Endodermal cell (in vitro differentiated cells): Measurements from ENCODE around the gene TMEM258. TPM values are rescaled to one million over a fixed set of nuclear protein-coding genes. Genes with fewer than 3 reads are reported as not detected.

Experiments
- DNase-seq: peaks from one replicate; pipeline ENCODE4 v3.0.0-alpha.2; 2017
- H3K27ac ChIP-seq: 2 replicates; pipeline ENCODE4 v1.5.1; 2013; ENCODE audit warnings: mild to moderate bottlenecking, low read depth, low read length, moderate library complexity
- H3K27me3 ChIP-seq: 2 replicates; pipeline ENCODE4 v1.6.1; 2013; ENCODE audit warnings: mild to moderate bottlenecking, low read length, moderate library complexity; ENCODE audit not compliant: insufficient read depth, control insufficient read depth, poor library complexity, severe bottlenecking
- H3K36me3 ChIP-seq: 2 replicates; pipeline ENCODE4 v1.7.0; 2013; ENCODE audit warnings: mild to moderate bottlenecking, low read length, moderate library complexity; ENCODE audit not compliant: control insufficient read depth, insufficient read depth
- H3K4me1 ChIP-seq: one replicate; pipeline ENCODE4 v1.7.0; 2013; ENCODE audit warnings: low read length; ENCODE audit not compliant: control insufficient read depth, insufficient read depth
- H3K4me3 ChIP-seq: 2 replicates; pipeline ENCODE4 v1.5.1; 2013; ENCODE audit warnings: mild to moderate bottlenecking, low read length, moderate library complexity
- H3K9ac ChIP-seq: 2 replicates; pipeline ENCODE4 v1.6.1; 2013; ENCODE audit warnings: mild to moderate bottlenecking, low read length, moderate library complexity; ENCODE audit not compliant: poor library complexity, severe bottlenecking; ENCODE audit errors: extremely low read depth
- H3K9me3 ChIP-seq: 2 replicates; pipeline ENCODE4 v1.6.1; 2013; ENCODE audit warnings: mild to moderate bottlenecking, low read length, moderate library complexity; ENCODE audit not compliant: control insufficient read depth
- H3K27ac Mint-ChIP-seq: 2 replicates; pipeline ENCODE4 v1.8.0; 2020; ENCODE audit warnings: mixed read lengths
- H3K27me3 Mint-ChIP-seq: 2 replicates; pipeline ENCODE4 v1.8.0; 2021; ENCODE audit warnings: mild to moderate bottlenecking, mixed read lengths; ENCODE audit not compliant: insufficient read depth
- H3K36me3 Mint-ChIP-seq: 2 replicates; pipeline ENCODE4 v1.8.0; 2020; ENCODE audit warnings: low read depth, mixed read lengths
- H3K4me1 Mint-ChIP-seq: 2 replicates; pipeline ENCODE4 v1.8.0; 2020; ENCODE audit warnings: mixed read lengths
- H3K4me3 Mint-ChIP-seq: 2 replicates; pipeline ENCODE4 v1.8.0; 2020; ENCODE audit warnings: mild to moderate bottlenecking, moderate library complexity, mixed read lengths
- H3K9me3 Mint-ChIP-seq: 2 replicates; pipeline ENCODE4 v1.8.0; 2020; ENCODE audit warnings: mild to moderate bottlenecking, mixed read lengths
- WGBS, 2 experiments: methylation state at CpG; one replicate each; pipeline versions ENCODE4 v1.1.5 to v1.1.7; 2013; ENCODE audit warnings: missing lambda C conversion rate in 2 of 2, mixed read lengths in 1 of 2; ENCODE audit not compliant: insufficient coverage in 1 of 2, insufficient read length in 1 of 2; 5-methylcytosine and 5-hydroxymethylcytosine counted together
- total RNA-seq, 2 donors: library from RNA; stranded (reverse); fragmentation: NEBNext Ultra II Directional in 1 of 2; extraction: Animal tissue kit (Norgen Biotek cat#: 25700) in 1 of 2; gene quantifications; 2 replicates in 1 of 2; 3 replicates in 1 of 2; pipeline ENCODE4 v1.2.1, GENCODE V29; 2021
- TF ChIP-seq, protein P1 (sequence below): fragments of 200-600 bp; sonication (generic); conservative IDR thresholded peaks from 2 replicates; pipeline ENCODE4 v1.5.0; 2021; ENCODE audit warnings: antibody characterized with exemption, mild to moderate bottlenecking

The TMEM258 gene
- total RNA-seq, 2 donors from 2014 or later, result 174 to 180 TPM

DNA sequence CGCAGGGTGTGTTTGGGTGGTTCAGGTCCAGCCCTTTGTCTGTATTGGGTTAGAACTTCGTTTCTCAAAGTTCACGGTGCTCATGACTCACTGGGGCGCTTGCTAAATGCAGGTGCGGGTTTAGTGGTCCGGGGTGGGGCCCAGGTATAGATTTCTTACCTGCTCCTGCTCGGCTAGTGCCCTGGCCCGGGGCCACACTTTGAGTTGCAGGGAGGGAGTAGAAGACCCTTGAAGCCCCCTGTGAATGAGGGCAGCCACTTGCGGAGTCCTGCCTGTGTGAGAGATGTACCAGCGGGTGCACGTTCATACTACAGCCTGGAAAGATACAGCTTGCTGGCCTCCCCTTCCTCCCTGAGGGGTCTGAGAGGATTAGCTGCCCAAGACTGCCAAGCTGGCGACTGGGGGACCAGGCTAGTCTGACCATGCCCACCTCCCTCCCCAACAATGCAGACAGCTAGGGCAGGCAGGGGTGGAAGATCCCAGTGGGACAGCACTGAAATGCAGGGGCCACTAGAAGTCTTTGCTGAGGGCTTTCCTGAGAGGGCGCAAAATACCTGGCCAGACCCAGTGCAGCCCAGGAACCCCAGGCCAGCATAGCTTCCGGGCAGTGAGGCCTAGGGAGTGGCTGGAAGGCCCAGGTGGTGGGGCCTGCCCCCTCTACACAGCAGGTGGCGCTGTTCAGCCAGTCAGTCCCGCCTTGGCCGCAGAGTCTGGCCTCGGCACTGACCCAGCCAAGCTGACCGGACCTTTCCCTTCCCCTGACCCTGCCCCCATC lies 45.0 kb downstream of the TMEM258 start:
- Histone ChIP-seq H3K4me1 (peaks cover 15% of the 10 kb centered on the region), H3K9me3 (no peaks in the 10 kb centered on the region), H3K4me3 (no peak overlapping the region), H3K9ac (no peak overlapping the region), H3K36me3 (no peaks in the 10 kb centered on the region), H3K27ac (no peak overlapping the region), H3K27me3 (no peaks in the 10 kb centered on the region)
- Mint-ChIP-seq H3K4me3 (no peak overlapping the region), H3K9me3 (no peaks in the 10 kb centered on the region), H3K4me1 (peaks cover 8% of the 10 kb centered on the region), H3K27me3 (peaks cover 13% of the 10 kb centered on the region), H3K36me3 (peaks cover 3% of the 10 kb centered on the region), H3K27ac (no peak overlapping the region)
- peak; percentile 95 for DNase-seq
- TF ChIP-seq, protein P1, sequence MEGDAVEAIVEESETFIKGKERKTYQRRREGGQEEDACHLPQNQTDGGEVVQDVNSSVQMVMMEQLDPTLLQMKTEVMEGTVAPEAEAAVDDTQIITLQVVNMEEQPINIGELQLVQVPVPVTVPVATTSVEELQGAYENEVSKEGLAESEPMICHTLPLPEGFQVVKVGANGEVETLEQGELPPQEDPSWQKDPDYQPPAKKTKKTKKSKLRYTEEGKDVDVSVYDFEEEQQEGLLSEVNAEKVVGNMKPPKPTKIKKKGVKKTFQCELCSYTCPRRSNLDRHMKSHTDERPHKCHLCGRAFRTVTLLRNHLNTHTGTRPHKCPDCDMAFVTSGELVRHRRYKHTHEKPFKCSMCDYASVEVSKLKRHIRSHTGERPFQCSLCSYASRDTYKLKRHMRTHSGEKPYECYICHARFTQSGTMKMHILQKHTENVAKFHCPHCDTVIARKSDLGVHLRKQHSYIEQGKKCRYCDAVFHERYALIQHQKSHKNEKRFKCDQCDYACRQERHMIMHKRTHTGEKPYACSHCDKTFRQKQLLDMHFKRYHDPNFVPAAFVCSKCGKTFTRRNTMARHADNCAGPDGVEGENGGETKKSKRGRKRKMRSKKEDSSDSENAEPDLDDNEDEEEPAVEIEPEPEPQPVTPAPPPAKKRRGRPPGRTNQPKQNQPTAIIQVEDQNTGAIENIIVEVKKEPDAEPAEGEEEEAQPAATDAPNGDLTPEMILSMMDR, result peak; percentile 94
- WGBS, 2 experiments, result 72 to 93% methylated on average over 4 to 19 of the region's 19 CpGs

DNA sequence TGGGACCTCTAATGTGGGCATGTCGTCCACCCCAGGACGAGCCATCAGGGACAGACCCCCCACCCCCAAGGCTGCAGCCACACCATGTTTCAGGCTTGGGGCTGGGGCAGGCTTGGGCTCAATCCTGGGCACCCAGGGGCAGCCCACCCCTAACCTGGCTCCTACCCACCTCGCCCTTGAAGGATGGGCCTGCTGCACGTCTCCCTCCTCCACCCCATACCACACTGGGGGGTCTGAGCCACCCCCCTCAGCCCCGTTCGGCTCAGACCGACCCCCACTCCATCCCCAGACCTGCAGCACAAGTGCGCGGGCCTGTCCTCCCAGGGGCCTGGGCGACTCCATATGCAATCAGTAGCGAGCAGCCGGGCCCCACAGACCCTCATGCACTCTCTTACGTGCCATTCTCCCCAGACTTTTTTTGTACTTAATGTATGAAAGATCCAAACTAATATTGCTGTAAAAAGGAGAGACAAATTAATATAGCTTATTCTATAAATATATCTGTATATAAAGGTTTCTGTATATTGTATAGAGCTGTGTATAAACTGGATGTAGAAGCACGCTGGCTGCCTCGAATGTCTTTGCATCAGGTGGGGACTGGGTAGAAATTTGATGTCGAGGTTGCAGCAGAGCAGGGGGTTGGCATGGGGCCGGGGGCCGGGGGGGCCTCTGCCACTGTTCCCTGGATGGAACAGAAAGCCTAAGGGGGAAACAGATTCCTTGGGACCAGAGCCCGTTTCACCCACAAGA lies 45.8 kb downstream of the TMEM258 start:
- Histone ChIP-seq H3K4me3 (no peak overlapping the region), H3K36me3 (no peaks in the 10 kb centered on the region), H3K27me3 (no peaks in the 10 kb centered on the region), H3K4me1 (peaks cover 15% of the 10 kb centered on the region), H3K9ac (no peak overlapping the region), H3K27ac (no peak overlapping the region), H3K9me3 (no peaks in the 10 kb centered on the region)
- 80 to 84% methylated on average over 8 to 19 of the region's 19 CpGs for WGBS, 2 experiments
- Mint-ChIP-seq H3K27ac (no peak overlapping the region), H3K36me3 (peaks cover 10% of the 10 kb centered on the region), H3K4me3 (no peak overlapping the region), H3K4me1 (peaks cover 8% of the 10 kb centered on the region), H3K27me3 (peaks cover 8% of the 10 kb centered on the region), H3K9me3 (no peaks in the 10 kb centered on the region)
- TF ChIP-seq, protein P1, result no peak
- no peak for DNase-seq

DNA sequence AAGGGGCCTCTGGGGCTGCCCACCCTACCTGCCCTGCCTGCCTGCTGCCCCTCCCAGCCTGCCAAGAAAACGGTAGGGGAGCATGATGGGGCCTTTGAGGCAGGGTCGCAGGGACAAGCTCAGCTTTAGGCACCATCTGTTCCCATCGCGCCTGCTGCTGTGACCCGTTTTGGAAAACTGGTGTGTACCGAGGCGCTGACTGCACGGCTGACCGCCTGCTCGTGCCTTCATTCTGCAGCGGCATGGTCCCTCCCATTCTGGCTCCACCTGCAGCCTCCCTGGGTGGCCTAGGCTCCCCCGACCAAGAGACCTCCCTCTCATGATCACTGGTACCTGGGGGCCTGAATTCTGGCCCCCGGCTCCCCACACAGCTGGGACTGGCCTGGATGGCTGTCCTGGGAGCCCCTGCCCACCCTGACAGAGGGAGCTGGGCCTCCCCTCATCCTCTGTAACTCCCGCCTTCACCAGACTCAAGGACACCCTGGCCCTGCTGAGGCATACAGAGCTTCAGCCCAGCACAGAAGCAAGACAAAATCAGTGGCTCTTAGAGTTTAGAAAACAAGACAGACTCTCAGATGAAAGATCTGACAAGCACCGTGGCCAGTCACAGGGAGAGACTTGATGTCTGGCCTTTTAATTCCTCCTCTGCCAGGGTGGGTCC lies 46.5 kb downstream of the TMEM258 start:
- Mint-ChIP-seq H3K36me3 (peaks cover 10% of the 10 kb centered on the region), H3K9me3 (no peaks in the 10 kb centered on the region), H3K27me3 (peaks cover under 1% of the 10 kb centered on the region), H3K27ac (no peak overlapping the region), H3K4me3 (no peak overlapping the region), H3K4me1 (peaks cover 8% of the 10 kb centered on the region)
- 81 to 90% methylated on average over 12 to 15 of the region's 15 CpGs for WGBS, 2 experiments
- Histone ChIP-seq H3K9me3 (no peaks in the 10 kb centered on the region), H3K36me3 (no peaks in the 10 kb centered on the region), H3K27me3 (no peaks in the 10 kb centered on the region), H3K27ac (peak overlapping the region; percentile 58), H3K9ac (no peak overlapping the region), H3K4me3 (no peak overlapping the region), H3K4me1 (peaks cover 15% of the 10 kb centered on the region)
- DNase-seq, result no peak
- TF ChIP-seq, protein P1, result no peak
